HG02884 (cell line): ENCODE measurements around the gene ITIH5.
"Not testable (repeated sequence)": the region's sequence is repeated elsewhere in the genome, so short reads cannot be mapped to it uniquely, and the experiment has no call there.

Source experiments
- ATAC-seq: cut with Tn5 transposase; IDR thresholded peaks from one replicate; pipeline ENCODE4 v1.9.1; 2021; ENCODE audit warnings: mild to moderate bottlenecking, moderate library complexity; ENCODE audit not compliant: unreplicated experiment

Gene ITIH5

GRCh38 chr10:7666253-7667023 lies at the start of gene ITIH5:
Gene ITIH5 (minus strand): TSS chr10:7666966. CDS start chr10:7666892, 74 bp downstream.
- ATAC-seq, result no peak

- ATAC-seq, result no peak
Measured at GRCh38 chr10:7715515-7715914, 48.7 kb upstream of the ITIH5 start.

- not testable (repeated sequence) for ATAC-seq
Measured at GRCh38 chr10:7711075-7711474, 44.3 kb upstream of the ITIH5 start.

GRCh38 chr10:7710446-7710845 lies 43.7 kb upstream of the ITIH5 start:
- no peak for ATAC-seq

GRCh38 chr10:7708832-7709231 lies 42.1 kb upstream of the ITIH5 start:
- no peak for ATAC-seq

- no peak for ATAC-seq
Measured at GRCh38 chr10:7707858-7708622, 41.3 kb upstream of the ITIH5 start.

- ATAC-seq, result no peak
Measured at GRCh38 chr10:7707102-7707501, 40.3 kb upstream of the ITIH5 start.

GRCh38 chr10:7706534-7707073 lies 39.8 kb upstream of the ITIH5 start:
- ATAC-seq, result no peak

GRCh38 chr10:7705341-7705740 lies 38.6 kb upstream of the ITIH5 start:
- no peak for ATAC-seq

GRCh38 chr10:7704071-7705016 lies 37.6 kb upstream of the ITIH5 start:
- ATAC-seq, result no peak

- no peak for ATAC-seq
Measured at GRCh38 chr10:7703140-7703539, 36.4 kb upstream of the ITIH5 start, which contains the start of gene ITIH2. Gene ITIH2 (plus strand): TSS chr10:7703316. CDS start chr10:7703435, 119 bp downstream.

- no peak for ATAC-seq
Measured at GRCh38 chr10:7702288-7702812, 35.6 kb upstream of the ITIH5 start.

GRCh38 chr10:7701158-7701742 lies 34.5 kb upstream of the ITIH5 start:
- ATAC-seq, result no peak

GRCh38 chr10:7700577-7701125 lies 33.9 kb upstream of the ITIH5 start:
- ATAC-seq, result no peak

- ATAC-seq, result no peak
Measured at GRCh38 chr10:7697426-7697825, 30.7 kb upstream of the ITIH5 start.

- ATAC-seq, result no peak
Measured at GRCh38 chr10:7696545-7696944, 29.8 kb upstream of the ITIH5 start.

- not testable (repeated sequence) for ATAC-seq
Measured at GRCh38 chr10:7693194-7693593, 26.4 kb upstream of the ITIH5 start.

GRCh38 chr10:7692368-7692767 lies 25.6 kb upstream of the ITIH5 start:
- not testable (repeated sequence) for ATAC-seq

GRCh38 chr10:7690885-7691597 lies 24.3 kb upstream of the ITIH5 start:
- not testable (repeated sequence) for ATAC-seq
